GM18505 (cell line): ENCODE data around the gene SHISA7.
A peak's percentile ranks its signal among the peaks of the same experiment; 100 is the strongest.

Source experiments
- ATAC-seq: cut with Tn5 transposase; IDR thresholded peaks from one replicate; pipeline ENCODE4 v1.9.1; 2021; ENCODE audit not compliant: unreplicated experiment
- POLR2A ChIP-seq: IDR thresholded peaks from 4 replicates; pipeline ENCODE4 v1.6.1; 2011; ENCODE audit warnings: borderline replicate concordance; ENCODE audit not compliant: insufficient read depth, insufficient read length; ENCODE audit errors: extremely low read depth

The SHISA7 gene

GRCh38 chr19:55461259-55461973, 18.3 kb upstream of the SHISA7 start, which contains the start of gene ISOC2:
TSS of gene ISOC2 (minus strand) at chr19:55461642. CDS start at chr19:55456486, 5,156 bp downstream.
- TF ChIP-seq POLR2A = peak; percentile 65
- peak; percentile 89 for ATAC-seq

DNA sequence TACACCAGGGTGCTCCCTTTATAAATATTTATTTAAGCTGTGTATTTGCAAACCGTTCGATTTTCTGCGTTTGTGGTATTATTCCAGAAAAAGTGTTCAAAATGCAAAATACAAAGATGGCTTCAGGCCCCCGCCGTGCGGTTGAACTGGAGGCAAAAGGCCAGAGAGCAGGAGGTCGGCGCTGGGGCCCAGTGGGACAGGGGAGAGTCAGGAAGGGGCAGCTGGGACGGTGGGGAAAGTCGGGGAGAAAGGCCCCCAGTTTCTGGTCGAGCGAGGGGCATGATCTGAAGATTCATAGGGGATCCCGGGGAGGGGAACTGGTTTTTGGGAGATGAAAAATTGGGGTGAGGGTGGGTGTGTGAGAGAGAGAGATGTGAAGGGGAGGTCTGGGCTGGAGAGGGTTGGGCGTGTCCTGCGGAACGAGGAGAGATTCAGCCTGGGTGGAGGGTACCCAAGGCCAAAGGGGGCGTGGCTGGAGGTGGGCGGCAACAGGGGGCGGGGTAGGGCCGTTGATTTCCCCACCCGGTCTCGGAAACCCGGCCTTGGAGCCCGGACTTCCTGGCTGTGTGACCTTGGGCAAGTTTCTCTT, 17.7 kb upstream of the SHISA7 start:
- no peak for TF ChIP-seq POLR2A
- ATAC-seq = no peak

DNA sequence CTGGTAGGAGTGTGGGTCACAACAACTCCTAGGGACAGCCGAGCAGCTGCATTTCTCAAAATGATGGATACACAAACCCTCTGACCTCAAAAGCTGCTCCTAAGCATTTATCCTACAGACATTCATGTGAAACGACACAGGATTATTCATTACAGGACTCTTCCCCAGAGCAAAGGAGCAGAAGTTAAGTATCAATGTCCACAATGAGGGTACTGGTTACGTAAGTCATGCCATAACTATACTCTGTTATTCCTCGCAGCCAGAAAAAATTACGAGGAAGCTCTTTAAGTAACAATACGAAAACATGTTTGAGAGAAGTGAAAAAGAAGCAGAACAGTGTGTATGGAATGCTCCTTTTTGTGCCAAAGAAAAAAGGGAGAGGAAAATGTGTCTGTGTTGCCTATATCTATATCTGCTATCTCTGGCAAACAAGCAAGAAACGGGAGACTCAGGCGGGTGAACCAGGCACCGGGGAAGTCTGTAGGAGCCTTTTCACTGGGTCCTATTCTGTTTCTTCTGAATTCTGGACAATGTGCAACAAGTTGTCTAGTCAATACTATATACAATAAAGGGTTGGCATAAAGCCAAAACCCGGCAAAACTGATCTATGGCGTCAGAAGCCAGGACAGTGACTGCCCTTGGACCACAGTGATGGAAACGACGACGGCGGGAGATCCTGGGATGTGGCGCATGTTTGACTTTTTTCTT, 17.0 kb upstream of the SHISA7 start:
- no peak for TF ChIP-seq POLR2A

GRCh38 chr19:55459551-55459949, 16.4 kb upstream of the SHISA7 start:
- TF ChIP-seq POLR2A = no peak
- no peak for ATAC-seq

More for the DNA sequence above, 17.0 kb upstream of the SHISA7 start:
- no peak for ATAC-seq

DNA sequence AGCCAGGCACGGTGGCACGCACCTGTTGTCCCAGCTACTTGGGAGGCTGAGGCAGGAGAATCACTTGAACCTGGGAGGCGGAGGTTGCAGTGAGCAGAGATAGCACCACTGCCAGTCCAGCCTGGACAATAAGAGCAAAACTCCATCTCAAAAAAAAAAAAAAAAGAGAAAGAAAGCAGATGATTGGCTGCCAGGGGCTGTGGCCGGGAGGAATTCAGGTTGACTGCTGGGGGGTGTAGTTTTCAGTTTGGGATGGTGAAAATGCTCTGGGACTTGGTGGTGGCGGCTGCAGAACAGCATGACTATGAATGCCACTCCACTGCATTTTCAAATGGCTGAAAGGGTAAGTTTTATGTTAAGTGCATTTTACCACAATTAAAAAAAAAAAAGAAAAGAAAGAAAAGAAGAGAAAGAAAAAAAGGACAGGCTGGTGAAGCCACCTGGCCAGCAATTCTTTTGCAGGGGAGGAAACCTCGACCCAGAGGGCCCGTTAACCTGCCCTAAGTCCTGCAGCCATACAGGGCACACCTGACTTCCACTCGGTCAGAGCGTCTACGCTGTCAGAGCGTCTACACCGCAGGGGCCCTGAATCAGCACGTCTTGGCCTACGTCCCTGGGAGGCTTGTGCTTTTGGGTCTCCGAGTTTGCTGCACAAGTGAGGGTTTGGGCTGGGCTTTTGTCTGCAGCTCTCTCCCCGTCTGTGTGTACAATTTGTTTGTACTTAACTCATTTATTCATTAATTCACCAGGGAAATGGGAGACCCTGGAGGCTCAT, 14.8 kb upstream of the SHISA7 start:
- no peak for ATAC-seq
- no peak for TF ChIP-seq POLR2A

- no peak for ATAC-seq
- no peak for TF ChIP-seq POLR2A
These were observed 13.2 kb upstream of the SHISA7 start for GRCh38 chr19:55456347-55456746.

DNA sequence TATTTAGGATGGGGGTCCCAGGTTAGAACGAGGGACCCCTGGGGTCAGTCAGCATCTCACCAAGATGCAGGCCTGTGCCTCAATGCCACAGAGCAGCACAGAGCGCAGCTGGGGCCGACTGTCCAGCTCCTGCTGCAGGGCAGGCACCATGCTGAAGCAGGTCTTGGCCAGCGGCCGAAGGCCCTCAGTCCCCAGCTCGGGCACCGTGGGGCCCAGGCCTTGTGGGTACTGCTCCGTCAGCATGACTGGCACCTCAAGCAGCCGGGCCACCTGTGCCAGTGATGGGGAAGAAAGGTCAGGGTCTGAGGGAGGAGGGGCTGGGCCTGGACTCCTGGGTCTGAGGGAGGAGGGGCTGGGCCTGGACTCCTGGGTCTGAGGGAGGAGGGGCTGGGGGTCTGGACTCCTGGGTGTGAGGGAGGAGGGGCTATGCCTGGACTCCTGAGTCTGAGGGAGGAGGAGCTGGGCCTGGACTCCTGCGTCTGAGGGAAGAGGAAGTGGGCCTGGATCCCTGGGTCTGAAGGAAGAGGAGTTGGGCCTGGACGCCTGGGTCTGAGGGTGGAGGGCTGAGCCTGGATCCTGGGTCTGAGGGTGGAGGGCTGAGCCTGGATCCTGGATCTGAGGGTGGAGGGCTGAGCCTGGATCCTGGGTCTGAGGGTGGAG, 12.6 kb upstream of the SHISA7 start:
- no peak for TF ChIP-seq POLR2A
- no peak for ATAC-seq

GRCh38 chr19:55454787-55455243, 11.7 kb upstream of the SHISA7 start:
- ATAC-seq = no peak
- no peak for TF ChIP-seq POLR2A

GRCh38 chr19:55453511-55454260, 10.6 kb upstream of the SHISA7 start:
- no peak for TF ChIP-seq POLR2A
- no peak for ATAC-seq

GRCh38 chr19:55452749-55453346, 9.7 kb upstream of the SHISA7 start:
- no peak for TF ChIP-seq POLR2A
- ATAC-seq = no peak

DNA sequence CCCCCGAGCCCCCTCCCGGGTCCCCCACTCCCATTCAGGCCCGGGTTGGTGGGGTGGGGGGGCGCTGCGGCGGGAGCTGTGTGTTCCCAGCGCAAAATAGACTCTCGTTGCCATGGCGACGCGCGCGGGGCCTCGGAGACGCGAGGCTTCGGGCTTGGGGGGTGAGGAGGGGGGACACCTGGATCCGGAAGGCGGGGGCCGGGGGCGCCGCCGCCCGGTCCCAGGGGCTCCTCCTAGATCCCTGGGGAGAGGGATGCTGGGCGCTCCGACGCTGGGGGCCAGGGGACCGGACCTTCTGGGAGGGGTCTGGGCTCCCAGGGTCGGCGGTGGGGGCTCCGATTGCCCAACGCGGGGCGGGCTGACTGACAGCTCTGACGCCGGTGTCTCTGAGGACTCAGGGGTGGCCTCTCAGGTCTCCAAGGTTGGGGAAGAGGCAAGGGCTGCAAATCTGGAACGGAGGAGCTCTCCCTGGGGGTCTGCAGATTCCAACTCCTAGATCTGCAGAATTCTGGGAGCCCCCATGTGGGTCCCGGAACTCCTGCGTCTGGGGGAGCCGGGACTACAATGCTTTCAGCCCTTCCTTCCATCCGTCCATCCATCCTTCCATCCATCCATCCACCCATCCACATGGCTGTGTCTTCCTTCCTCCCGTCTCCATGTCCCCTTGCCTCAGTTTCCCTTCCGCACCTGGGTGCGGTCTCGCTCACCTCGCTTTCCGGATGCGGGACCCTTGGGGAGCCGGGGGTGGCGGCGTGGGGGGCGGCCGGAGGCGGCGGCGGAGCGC, 9.1 kb upstream of the SHISA7 start:
- no peak for ATAC-seq
- TF ChIP-seq POLR2A = no peak

DNA sequence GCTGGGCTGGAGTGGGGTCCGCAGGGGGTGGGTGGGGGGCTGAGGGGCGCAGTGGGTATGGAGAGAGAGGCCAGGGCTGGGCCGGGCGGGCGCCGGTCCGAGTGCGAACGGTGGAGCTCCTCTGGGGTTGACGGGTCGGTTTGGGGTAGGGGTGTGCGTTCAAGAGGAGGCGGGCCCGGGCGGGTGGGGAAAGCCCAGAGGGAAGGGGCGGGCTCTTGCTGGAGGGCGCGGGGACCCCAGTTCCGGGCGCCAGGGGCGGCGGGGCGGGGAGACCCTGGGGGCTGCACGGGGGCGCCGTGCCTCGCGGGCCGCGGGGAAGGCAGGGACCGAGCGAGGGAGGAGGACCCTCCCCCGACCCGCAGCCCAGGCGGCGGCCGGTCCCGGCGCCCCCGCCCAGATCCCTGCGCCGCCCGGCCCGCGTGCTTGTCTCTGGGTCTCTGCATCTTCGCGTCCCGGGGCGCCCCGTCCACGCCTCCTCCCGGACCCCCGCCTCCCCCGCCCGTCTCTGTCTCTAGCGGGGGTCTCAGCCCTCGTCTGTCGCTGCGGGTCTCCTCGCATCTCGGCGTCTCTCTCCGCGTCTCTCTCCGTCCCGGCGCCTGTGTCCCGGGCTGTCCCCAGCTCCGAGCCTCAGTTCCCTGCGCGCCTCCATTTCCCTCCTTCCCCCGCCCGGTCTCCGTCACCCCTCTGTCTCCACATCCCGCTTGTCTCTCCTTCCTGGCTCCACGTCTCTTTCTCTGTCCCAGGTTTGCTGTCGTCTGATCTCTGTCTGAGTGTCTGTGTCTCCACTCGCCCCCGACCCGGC, 8.3 kb upstream of the SHISA7 start:
- no peak for ATAC-seq
- TF ChIP-seq POLR2A = no peak
